HG02798 (cell line): ENCODE results near the gene IQGAP2.

Experiments used
- ATAC-seq: cut with Tn5 transposase; IDR thresholded peaks from one replicate; pipeline ENCODE4 v1.9.1; 2021; ENCODE audit warnings: mild to moderate bottlenecking; ENCODE audit not compliant: unreplicated experiment, poor library complexity

IQGAP2 gene

GRCh38 chr5:76555717-76556116, 152.6 kb downstream of the IQGAP2 start:
- ATAC-seq = no peak

DNA sequence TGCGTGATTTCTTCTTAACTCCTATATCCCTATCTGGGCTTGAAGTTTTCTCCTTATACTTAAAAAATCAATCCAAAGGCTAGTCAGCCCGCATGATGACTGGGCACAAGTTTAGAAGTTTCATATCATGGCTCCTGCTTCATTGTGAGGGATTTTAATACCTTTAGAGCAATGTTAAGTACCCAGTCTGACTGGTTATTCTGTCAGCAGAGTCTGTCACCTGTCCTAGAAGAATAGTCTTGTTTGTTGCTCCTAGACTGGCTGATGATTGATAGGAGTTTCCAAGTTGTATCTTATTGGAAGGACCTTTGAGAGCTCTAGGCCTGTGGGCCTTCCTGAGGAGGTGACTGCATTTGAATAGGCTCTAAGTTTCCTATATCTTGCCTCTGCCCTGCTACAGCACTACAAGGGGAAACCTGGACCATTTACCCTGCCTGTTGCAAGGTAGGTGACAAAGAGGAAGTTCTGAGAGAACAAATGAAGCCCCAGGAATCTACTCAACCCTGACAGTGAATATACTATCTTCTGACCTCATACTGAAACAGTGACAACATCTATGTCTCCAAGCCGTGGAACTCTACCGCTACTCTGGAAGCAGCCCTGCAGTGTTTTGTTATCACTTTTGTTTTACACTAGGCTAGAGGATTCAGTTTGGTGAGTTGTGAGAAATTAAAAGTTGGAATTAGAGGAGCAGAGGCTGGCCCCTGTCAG, 153.6 kb downstream of the IQGAP2 start:
- peak; percentile 82 for ATAC-seq

DNA sequence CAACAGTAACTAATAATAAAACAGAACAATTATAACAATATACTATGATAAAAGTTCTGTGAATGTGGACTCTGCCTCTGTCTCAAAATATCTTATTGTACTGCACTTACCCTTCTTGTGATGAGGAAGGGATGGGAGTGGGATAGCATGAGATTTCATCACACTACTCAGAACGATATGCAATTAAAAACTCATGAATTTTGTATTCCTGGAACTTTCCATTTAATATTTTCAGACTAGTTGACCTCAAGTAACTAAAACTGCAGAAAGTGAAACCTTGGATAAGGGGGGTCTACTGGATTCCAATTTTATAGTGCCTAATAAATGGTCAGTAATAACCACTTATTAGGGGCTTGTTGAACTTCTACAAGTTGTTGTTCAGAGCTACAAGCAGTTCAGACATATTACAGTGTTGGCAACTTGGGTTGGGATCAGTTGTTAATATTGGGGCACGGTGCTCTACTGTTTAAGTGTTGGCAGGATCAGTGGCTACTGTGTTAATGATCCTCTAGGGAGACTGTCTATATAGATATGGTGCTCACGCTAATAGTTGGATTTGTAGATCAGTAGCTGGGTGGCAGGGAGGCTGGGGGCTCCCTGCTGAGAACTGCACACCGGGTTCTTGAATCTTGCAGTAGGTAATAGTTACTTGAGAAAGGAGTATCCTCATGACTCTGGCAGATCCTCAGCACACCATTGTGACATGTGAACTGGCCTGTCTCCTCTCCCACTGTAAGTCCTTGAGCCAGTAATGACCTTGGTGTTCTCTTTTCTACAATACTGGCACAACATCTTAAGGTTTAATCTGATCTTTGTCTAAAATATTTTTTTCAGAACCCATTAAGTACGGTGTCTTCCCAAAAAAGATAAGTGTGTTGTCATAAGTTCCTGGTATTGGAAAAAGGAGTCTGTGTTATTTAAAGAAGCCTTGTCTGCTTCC, 158.1 kb downstream of the IQGAP2 start:
- ATAC-seq = no peak

GRCh38 chr5:76561959-76562358, 158.9 kb downstream of the IQGAP2 start:
- ATAC-seq = no peak

DNA sequence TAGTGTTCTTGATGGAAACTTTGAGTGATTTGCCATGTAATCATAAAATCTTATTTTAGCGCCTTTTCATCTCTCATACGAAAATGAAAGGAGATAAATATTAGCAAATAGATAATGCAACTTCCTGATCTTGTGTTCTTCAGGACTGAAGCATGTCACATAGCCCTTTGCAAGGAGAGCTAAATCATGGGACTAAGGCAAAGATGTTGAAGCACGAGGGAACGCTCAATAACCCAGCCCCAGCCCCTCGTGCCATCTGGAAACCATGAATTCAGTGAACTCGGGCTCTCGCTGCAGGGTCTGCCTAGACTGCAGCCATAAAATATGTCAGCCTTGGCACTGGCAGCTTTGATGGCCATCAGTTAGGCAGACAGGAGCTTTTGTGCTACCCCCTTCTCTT, 161.9 kb downstream of the IQGAP2 start:
- ATAC-seq = no peak

GRCh38 chr5:76570153-76570552, 167.1 kb downstream of the IQGAP2 start:
- no peak for ATAC-seq

DNA sequence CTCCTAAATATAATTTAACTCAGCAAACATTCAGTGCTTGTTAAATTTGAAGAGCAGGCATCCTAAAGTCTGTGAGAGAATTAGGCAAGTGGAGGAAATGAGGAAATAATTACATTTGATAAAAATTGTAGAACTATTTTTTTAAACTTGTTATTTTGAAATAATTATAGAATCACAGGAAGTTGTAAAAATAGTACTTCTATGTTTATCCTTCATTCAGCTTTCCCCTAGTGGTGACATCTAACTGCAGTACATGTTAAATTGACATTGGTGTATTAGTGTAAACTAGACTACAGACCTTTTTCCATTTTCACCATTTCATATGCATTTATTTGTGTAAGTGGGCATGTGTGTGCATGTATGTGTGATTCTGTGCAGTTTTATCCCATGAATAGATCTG, 168.5 kb downstream of the IQGAP2 start:
- ATAC-seq = no peak

GRCh38 chr5:76576450-76576849, 173.4 kb downstream of the IQGAP2 start:
- no peak for ATAC-seq

- ATAC-seq = no peak
Measured at GRCh38 chr5:76576996-76577395, 173.9 kb downstream of the IQGAP2 start.

DNA sequence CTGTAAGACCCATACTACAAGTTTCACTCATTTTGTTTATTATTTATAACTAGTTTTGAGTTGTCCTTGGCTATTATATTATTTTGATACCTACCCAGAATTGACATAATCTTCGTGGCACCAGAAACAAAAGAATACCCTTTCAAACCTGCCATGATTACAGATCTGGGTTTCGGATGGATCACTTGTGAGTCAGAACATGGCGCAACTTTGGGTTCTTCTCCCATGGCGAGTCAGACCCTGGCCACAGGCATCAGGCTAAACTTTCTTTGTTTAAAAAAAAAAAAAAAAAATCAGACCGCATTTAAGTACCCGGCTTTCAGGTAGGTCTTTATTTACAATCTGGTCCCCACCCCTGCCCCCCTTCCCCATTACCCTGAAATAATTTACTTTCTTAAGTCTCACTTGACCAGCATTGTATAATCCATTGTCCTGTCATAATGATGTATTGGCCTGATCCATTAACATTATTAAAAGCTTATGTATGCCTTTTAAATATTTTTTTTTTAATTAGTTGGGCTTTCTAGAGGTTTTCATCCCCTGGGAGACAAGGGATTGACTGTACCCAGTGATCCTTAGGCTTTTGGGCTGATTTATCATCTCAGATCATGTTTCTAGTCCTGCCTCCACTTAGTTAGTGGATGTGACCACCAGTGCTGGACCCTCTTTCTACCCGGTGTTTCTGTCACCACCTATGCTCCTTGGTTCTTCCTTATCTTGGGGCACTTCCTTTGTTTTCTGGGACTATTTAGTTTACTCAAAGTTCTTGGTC, 176.3 kb downstream of the IQGAP2 start:
- ATAC-seq = no peak

DNA sequence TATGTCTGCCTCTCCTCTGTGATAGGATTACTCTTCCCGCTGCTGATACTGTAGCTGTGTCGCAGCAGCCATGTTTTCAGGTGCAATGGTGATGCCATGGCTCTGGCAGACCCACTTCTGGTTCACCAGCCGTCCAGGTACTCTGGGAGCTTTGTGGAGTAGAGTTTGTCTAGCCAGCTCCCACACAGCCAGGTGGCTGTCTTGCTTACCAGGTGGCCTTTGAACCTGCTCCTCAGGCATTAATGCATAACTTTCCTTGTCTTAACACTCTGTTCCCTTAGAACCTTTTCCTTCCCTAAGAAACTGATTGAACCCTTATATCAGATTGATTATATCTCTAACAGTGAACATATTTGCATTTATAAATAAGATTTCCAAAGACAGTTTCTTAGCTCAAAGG, 177.9 kb downstream of the IQGAP2 start:
- no peak for ATAC-seq

DNA sequence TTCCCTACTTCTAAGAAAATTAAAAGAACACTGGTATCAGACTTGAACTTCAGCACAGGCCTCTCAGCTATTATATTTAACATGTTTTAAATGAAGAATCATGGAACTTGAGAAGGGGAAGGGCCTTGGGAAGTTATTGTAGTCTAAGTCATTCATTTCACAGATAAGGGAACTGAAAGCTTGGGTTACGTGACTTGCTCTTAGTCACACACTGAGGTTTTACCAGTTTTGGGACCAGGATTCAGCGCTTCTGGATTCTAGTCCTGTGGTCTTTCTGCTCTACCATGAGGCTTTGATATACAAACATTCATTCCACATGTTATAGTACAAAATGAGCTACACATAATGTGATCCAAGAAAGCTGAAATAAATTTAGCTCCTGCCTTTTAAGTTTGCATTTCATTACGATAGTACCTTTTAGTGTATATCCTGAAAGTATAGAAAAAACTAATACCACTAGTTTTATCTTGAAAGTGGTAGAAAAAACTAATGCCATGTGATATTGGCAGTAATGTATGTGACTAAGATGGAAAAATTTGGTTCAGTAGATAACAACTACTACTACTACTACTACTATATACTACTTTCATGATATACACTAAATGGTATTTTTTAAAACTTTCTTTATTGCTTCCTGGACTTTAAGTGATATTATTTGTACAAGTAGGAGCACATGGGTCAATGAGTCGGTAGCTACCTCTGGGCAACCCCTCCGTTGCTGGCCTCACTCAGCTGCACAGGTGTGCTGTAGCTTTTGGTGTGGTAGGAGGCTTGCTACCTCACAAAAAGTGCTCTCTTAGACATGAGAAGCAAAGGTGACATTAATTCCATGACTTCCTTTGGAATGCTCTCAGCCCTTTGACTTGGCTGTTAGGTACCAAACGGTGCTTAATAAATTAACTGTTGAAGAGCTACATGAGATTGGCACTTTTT, 179.4 kb downstream of the IQGAP2 start:
- ATAC-seq = peak; percentile 86

- no peak for ATAC-seq
Measured at GRCh38 chr5:76583163-76584047, 180.3 kb downstream of the IQGAP2 start.

DNA sequence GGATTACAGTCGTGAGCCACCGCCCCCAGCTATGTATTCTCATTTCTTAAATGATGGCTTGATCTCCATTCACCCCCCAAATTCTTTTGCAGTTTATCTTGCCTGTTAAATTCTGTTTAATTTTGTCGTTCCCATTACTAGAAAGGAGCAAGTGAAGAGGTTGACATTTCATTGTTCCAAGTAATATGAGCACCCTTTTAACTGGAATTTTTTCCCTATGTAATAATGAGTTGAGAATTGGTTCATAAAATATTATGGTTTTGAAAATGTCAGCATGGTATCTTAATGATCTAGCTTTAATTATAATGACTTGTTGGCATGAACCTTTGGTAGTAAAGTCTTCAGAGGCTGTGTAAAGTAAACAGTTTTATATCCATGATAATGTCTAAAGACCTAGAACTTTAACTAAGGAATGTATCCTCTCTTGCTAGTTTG, 182.7 kb downstream of the IQGAP2 start:
- no peak for ATAC-seq

- no peak for ATAC-seq
Measured at GRCh38 chr5:76586531-76586930, 183.4 kb downstream of the IQGAP2 start.

- peak; percentile 95 for ATAC-seq
Measured at GRCh38 chr5:76590027-76590426, 186.9 kb downstream of the IQGAP2 start.

DNA sequence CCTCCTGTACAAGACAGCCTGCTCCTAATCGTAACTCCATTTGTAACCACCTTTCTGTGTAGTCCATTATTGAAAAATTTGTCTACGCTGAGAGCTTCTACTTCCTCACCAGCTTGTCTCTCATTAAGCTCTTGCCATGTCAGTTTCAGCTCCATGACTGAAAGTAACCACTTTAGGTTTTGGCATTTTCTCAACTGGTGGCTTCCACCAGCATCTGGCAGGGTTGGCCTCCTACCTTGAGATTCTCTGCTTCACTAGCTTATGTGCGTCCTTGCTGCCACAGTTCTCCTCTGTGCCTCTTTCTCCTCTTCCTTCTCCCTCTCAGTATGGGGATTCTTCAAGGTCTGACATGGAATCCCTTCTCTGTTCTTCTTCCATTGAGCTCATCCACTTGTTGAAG, 188.3 kb downstream of the IQGAP2 start:
- no peak for ATAC-seq

DNA sequence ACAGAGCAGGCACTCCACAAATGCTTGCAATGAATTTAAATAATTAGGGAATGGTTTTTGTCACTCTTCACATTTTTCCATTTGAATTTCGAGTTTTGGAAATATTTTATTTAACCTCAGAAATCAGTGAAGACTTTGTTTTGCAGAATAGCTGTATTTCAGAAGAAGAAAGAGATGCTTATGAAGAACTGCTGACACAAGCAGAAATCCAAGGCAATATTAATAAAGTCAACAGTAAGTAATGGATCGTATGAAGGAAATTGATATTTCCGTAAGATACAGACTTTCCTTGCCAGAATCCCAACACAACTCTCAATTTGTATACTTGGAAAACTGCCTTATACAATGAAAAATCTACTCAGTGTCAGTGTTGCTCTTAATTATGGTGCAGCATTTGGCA, 189.6 kb downstream of the IQGAP2 start:
- no peak for ATAC-seq

DNA sequence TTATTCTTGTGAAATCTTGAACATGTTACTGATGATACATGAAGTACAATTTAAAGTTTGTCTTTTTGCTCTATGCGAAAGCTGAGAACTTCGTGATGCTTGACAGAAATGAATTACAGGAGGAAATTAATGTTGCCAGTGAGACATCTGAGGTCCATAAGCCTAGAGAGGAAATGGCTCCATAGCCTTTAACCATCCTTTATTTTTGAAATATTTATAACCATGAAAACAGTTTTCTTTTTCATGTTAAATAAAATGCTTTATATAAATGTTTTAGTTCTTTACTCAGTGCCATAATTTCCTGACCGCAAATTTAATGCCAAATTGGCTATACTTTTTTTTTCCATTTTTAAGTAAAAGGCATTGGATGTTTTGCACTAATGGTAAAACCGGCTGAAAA, 191.0 kb downstream of the IQGAP2 start:
- no peak for ATAC-seq
